Activated CD4-positive, alpha-beta T cell treated with anti-CD3 and anti-CD28 coated beads, Interleukin-2, amount 10 ng/mL, durations not matched to agents 24 days and 14 days (primary cell): ENCODE measurements around the gene TAS2R41. TPM values are rescaled to one million over a fixed set of nuclear protein-coding genes. Genes with fewer than 3 reads are reported as not detected.
A peak's percentile ranks its signal among the peaks of the same experiment; 100 is the strongest.

ENCODE experiments used
- DNase-seq: peaks from one replicate; pipeline ENCODE4 v3.0.0; 2022
- H3K27ac Mint-ChIP-seq: one replicate; pipeline ENCODE4 v1.8.0; 2022; ENCODE audit warnings: mild to moderate bottlenecking, mixed read lengths
- H3K27me3 Mint-ChIP-seq: one replicate; pipeline ENCODE4 v1.8.0; 2022; ENCODE audit warnings: mixed read lengths
- H3K36me3 Mint-ChIP-seq: one replicate; pipeline ENCODE4 v1.8.0; 2022; ENCODE audit warnings: low read depth, mild to moderate bottlenecking, mixed read lengths
- H3K4me1 Mint-ChIP-seq: one replicate; pipeline ENCODE4 v1.8.0; 2021; ENCODE audit warnings: mixed read lengths
- H3K4me3 Mint-ChIP-seq: one replicate; pipeline ENCODE4 v1.8.0; 2022; ENCODE audit warnings: mild to moderate bottlenecking, moderate library complexity, mixed read lengths
- H3K9me3 Mint-ChIP-seq: one replicate; pipeline ENCODE4 v1.8.0; 2021; ENCODE audit warnings: mixed read lengths
- intact Hi-C: fragments of 100-400 bp; cut with micrococcal nuclease; formaldehyde crosslinking; loops from one replicate; pipeline ENCODE4 v1.15.1; 2023
- total RNA-seq: library from RNA; stranded (reverse); gene quantifications from 2 replicates; pipeline ENCODE4 v1.2.3, GENCODE V29; 2022

The TAS2R41 gene
- total RNA-seq, 1 donor from 2014 or later = not detected

- peaks cover 26% of the 10 kb centered on the region for H3K4me1 Mint-ChIP-seq
- peaks cover 6% of the 10 kb centered on the region for H3K9me3 Mint-ChIP-seq
- intact Hi-C loops = no loop called here
- DNase-seq = no peak
- peak overlapping the region; percentile 5 for H3K27ac Mint-ChIP-seq
- no peaks in the 10 kb centered on the region for H3K36me3 Mint-ChIP-seq
- H3K4me3 Mint-ChIP-seq = no peak overlapping the region
- H3K27me3 Mint-ChIP-seq = no peaks in the 10 kb centered on the region
Observed at GRCh38 chr7:143492799-143493739, 15.4 kb downstream of the TAS2R41 start.

- DNase-seq = peak; percentile 65
- no peaks in the 10 kb centered on the region for H3K36me3 Mint-ChIP-seq
- H3K4me1 Mint-ChIP-seq = peaks cover 26% of the 10 kb centered on the region
- H3K27me3 Mint-ChIP-seq = no peaks in the 10 kb centered on the region
- intact Hi-C loops = no loop called here
- no peak overlapping the region for H3K4me3 Mint-ChIP-seq
- H3K27ac Mint-ChIP-seq = no peak overlapping the region
- H3K9me3 Mint-ChIP-seq = peaks cover 6% of the 10 kb centered on the region
Observed at GRCh38 chr7:143493751-143494150, 16.1 kb downstream of the TAS2R41 start.

- no peaks in the 10 kb centered on the region for H3K27me3 Mint-ChIP-seq
- DNase-seq = no peak
- H3K36me3 Mint-ChIP-seq = no peaks in the 10 kb centered on the region
- intact Hi-C loops = no loop called here
- peaks cover 6% of the 10 kb centered on the region for H3K9me3 Mint-ChIP-seq
- H3K4me3 Mint-ChIP-seq = no peak overlapping the region
- peaks cover 26% of the 10 kb centered on the region for H3K4me1 Mint-ChIP-seq
- H3K27ac Mint-ChIP-seq = no peak overlapping the region
Observed at GRCh38 chr7:143494622-143495021, 16.9 kb downstream of the TAS2R41 start.

- no peak overlapping the region for H3K27ac Mint-ChIP-seq
- peaks cover 6% of the 10 kb centered on the region for H3K9me3 Mint-ChIP-seq
- no peak overlapping the region for H3K4me3 Mint-ChIP-seq
- no peaks in the 10 kb centered on the region for H3K27me3 Mint-ChIP-seq
- intact Hi-C loops = no loop called here
- DNase-seq = no peak
- H3K4me1 Mint-ChIP-seq = peaks cover 25% of the 10 kb centered on the region
- no peaks in the 10 kb centered on the region for H3K36me3 Mint-ChIP-seq
Observed at GRCh38 chr7:143495851-143496250, 18.2 kb downstream of the TAS2R41 start.

GRCh38 chr7:143496263-143496662 is 18.6 kb downstream of the TAS2R41 start:
- Mint-ChIP-seq H3K27me3 (no peaks in the 10 kb centered on the region), H3K9me3 (peaks cover 6% of the 10 kb centered on the region), H3K4me1 (peaks cover 24% of the 10 kb centered on the region), H3K36me3 (no peaks in the 10 kb centered on the region), H3K4me3 (no peak overlapping the region), H3K27ac (no peak overlapping the region)
- intact Hi-C loops = no loop called here
- DNase-seq = no peak

- H3K27ac Mint-ChIP-seq = no peak overlapping the region
- intact Hi-C loops = no loop called here
- no peaks in the 10 kb centered on the region for H3K36me3 Mint-ChIP-seq
- no peaks in the 10 kb centered on the region for H3K27me3 Mint-ChIP-seq
- H3K4me3 Mint-ChIP-seq = no peak overlapping the region
- peaks cover 6% of the 10 kb centered on the region for H3K9me3 Mint-ChIP-seq
- no peak for DNase-seq
- peaks cover 16% of the 10 kb centered on the region for H3K4me1 Mint-ChIP-seq
Observed at GRCh38 chr7:143497008-143497795, 19.5 kb downstream of the TAS2R41 start.

- peaks cover 6% of the 10 kb centered on the region for H3K9me3 Mint-ChIP-seq
- no peak overlapping the region for H3K4me3 Mint-ChIP-seq
- H3K27me3 Mint-ChIP-seq = no peaks in the 10 kb centered on the region
- no peaks in the 10 kb centered on the region for H3K36me3 Mint-ChIP-seq
- intact Hi-C loops = no loop called here
- H3K27ac Mint-ChIP-seq = no peak overlapping the region
- no peak for DNase-seq
- H3K4me1 Mint-ChIP-seq = peaks cover 2% of the 10 kb centered on the region
Observed at GRCh38 chr7:143499246-143499645, 21.6 kb downstream of the TAS2R41 start.

GRCh38 chr7:143499743-143500348 is 22.2 kb downstream of the TAS2R41 start:
- H3K27me3 Mint-ChIP-seq = no peaks in the 10 kb centered on the region
- H3K27ac Mint-ChIP-seq = no peak overlapping the region
- intact Hi-C loops = loop anchor here (10.0 kb wide), 1 partner anchor 255 kb away; no protein-coding TSS in a partner anchor
- DNase-seq = no peak
- H3K4me3 Mint-ChIP-seq = no peak overlapping the region
- H3K36me3 Mint-ChIP-seq = no peaks in the 10 kb centered on the region
- peaks cover 6% of the 10 kb centered on the region for H3K9me3 Mint-ChIP-seq
- peaks cover 2% of the 10 kb centered on the region for H3K4me1 Mint-ChIP-seq

- Mint-ChIP-seq H3K4me3 (no peak overlapping the region), H3K4me1 (peaks cover 2% of the 10 kb centered on the region), H3K27me3 (no peaks in the 10 kb centered on the region), H3K9me3 (peaks cover 8% of the 10 kb centered on the region), H3K27ac (no peak overlapping the region), H3K36me3 (no peaks in the 10 kb centered on the region)
- no peak for DNase-seq
- intact Hi-C loops = loop anchor here (10.0 kb wide), 1 partner anchor 258 kb away; no protein-coding TSS in a partner anchor
Observed at GRCh38 chr7:143503261-143503660, 25.6 kb downstream of the TAS2R41 start.

GRCh38 chr7:143504215-143504936 is 26.7 kb downstream of the TAS2R41 start:
- H3K4me3 Mint-ChIP-seq = no peak overlapping the region
- H3K9me3 Mint-ChIP-seq = peaks cover 8% of the 10 kb centered on the region
- H3K27ac Mint-ChIP-seq = no peak overlapping the region
- intact Hi-C loops = loop anchor here (10.0 kb wide), 1 partner anchor 260 kb away; no protein-coding TSS in a partner anchor
- H3K36me3 Mint-ChIP-seq = no peaks in the 10 kb centered on the region
- H3K4me1 Mint-ChIP-seq = peaks cover 2% of the 10 kb centered on the region
- no peaks in the 10 kb centered on the region for H3K27me3 Mint-ChIP-seq
- DNase-seq = no peak

GRCh38 chr7:143504937-143505297 is 27.2 kb downstream of the TAS2R41 start:
- peaks cover 2% of the 10 kb centered on the region for H3K4me1 Mint-ChIP-seq
- no peak overlapping the region for H3K27ac Mint-ChIP-seq
- H3K9me3 Mint-ChIP-seq = peaks cover 8% of the 10 kb centered on the region
- DNase-seq = no peak
- no peak overlapping the region for H3K4me3 Mint-ChIP-seq
- intact Hi-C loops = loop anchor here (10.0 kb wide), 1 partner anchor 260 kb away; no protein-coding TSS in a partner anchor
- H3K27me3 Mint-ChIP-seq = no peaks in the 10 kb centered on the region
- no peaks in the 10 kb centered on the region for H3K36me3 Mint-ChIP-seq

- Mint-ChIP-seq H3K27me3 (no peaks in the 10 kb centered on the region), H3K4me1 (peaks cover 2% of the 10 kb centered on the region), H3K27ac (no peak overlapping the region), H3K4me3 (no peak overlapping the region), H3K36me3 (no peaks in the 10 kb centered on the region), H3K9me3 (peaks cover 8% of the 10 kb centered on the region)
- intact Hi-C loops = loop anchor here (10.0 kb wide), 1 partner anchor 261 kb away; no protein-coding TSS in a partner anchor
- no peak for DNase-seq
Observed at GRCh38 chr7:143505838-143506237, 28.2 kb downstream of the TAS2R41 start.

- intact Hi-C loops = loop anchor here (10.0 kb wide), 1 partner anchor 262 kb away; no protein-coding TSS in a partner anchor
- Mint-ChIP-seq H3K27ac (no peak overlapping the region), H3K36me3 (no peaks in the 10 kb centered on the region), H3K27me3 (no peaks in the 10 kb centered on the region), H3K4me1 (peaks cover 2% of the 10 kb centered on the region), H3K9me3 (peaks cover 8% of the 10 kb centered on the region), H3K4me3 (no peak overlapping the region)
- DNase-seq = no peak
Observed at GRCh38 chr7:143507094-143507518, 29.4 kb downstream of the TAS2R41 start.
